Kidney epithelial cell (primary cell): ENCODE data around the gene CCDC85C. TPM values are rescaled to one million over a fixed set of nuclear protein-coding genes. Genes with fewer than 3 reads are reported as not detected.

Source experiments
- total RNA-seq: library from RNA; depleted of rRNA; stranded (reverse); fragments of >200 nt; gene quantifications from 2 replicates; pipeline ENCODE4 v1.2.3, GENCODE V29; 2015

The CCDC85C gene
- total RNA-seq, 1 donor from 2014 or later: 32.4 TPM

Other genes starting within 250 kb of the CCDC85C start
- 47.2 and 54.7 TPM in 2 replicates for gene SETD3, start 123.3 kb downstream of the CCDC85C start, total RNA-seq
- gene CCNK, start 122.8 kb downstream of the CCDC85C start, total RNA-seq: 17.5 and 21.9 TPM in 2 replicates
- gene HHIPL1, start 40.9 kb upstream of the CCDC85C start, total RNA-seq: 1.1 and 4.8 TPM in 2 replicates
- not detected in 2 replicates for gene CYP46A1, start 80.1 kb upstream of the CCDC85C start, total RNA-seq
- 6.4 and 11.6 TPM in 2 replicates for gene EML1, start 189.2 kb upstream of the CCDC85C start, total RNA-seq